ENCODE measurements around the gene PLEKHD1.
A peak's percentile ranks its signal among the peaks of the same experiment; 100 is the strongest.
"Not testable (repeated sequence)": the region's sequence is repeated elsewhere in the genome, so short reads cannot be mapped to it uniquely, and the experiment has no call there.

Gene PLEKHD1
- 0 to 1.2 (median 0.60) reads per million in 4 donors for total RNA-seq

- no peak for DNase-seq
These were observed at the start of gene PLEKHD1 for GRCh38 chr14:69484444-69485314. TSS of gene PLEKHD1 (plus strand) at chr14:69484728. CDS start at chr14:69484966, 238 bp downstream.

- no peak for DNase-seq
These were observed 44.8 kb upstream of the PLEKHD1 start for GRCh38 chr14:69439521-69440270.

- DNase-seq: peak in 1 of 5 donors; percentile 19
These were observed 42.6 kb upstream of the PLEKHD1 start for GRCh38 chr14:69441948-69442347.

GRCh38 chr14:69443296-69443805 lies 41.2 kb upstream of the PLEKHD1 start:
- no peak for DNase-seq

GRCh38 chr14:69449216-69449615 lies 35.3 kb upstream of the PLEKHD1 start:
- no peak for DNase-seq

GRCh38 chr14:69451941-69452340 lies 32.6 kb upstream of the PLEKHD1 start:
- DNase-seq: no peak

GRCh38 chr14:69458350-69458749 lies 26.2 kb upstream of the PLEKHD1 start:
- DNase-seq: no peak

- no peak for DNase-seq
These were observed 25.4 kb upstream of the PLEKHD1 start for GRCh38 chr14:69459122-69459521.

- DNase-seq: peak in 4 of 5 donors; percentile 20 to 60 (median 22)
These were observed 24.3 kb upstream of the PLEKHD1 start for GRCh38 chr14:69460093-69460701.

- no peak for DNase-seq
These were observed 20.1 kb upstream of the PLEKHD1 start for GRCh38 chr14:69464379-69464778.

GRCh38 chr14:69464829-69465228 lies 19.7 kb upstream of the PLEKHD1 start:
- no peak for DNase-seq

- DNase-seq: no peak
These were observed 15.6 kb upstream of the PLEKHD1 start for GRCh38 chr14:69468949-69469348.

- no peak for DNase-seq
These were observed 13.1 kb upstream of the PLEKHD1 start for GRCh38 chr14:69471436-69471835.

- DNase-seq: no peak
These were observed 12.6 kb upstream of the PLEKHD1 start for GRCh38 chr14:69471916-69472315.

- DNase-seq: no peak
These were observed 11.3 kb upstream of the PLEKHD1 start for GRCh38 chr14:69473260-69473659.

GRCh38 chr14:69473946-69474345 lies 10.6 kb upstream of the PLEKHD1 start:
- DNase-seq: no peak

GRCh38 chr14:69475194-69475818 lies 9.2 kb upstream of the PLEKHD1 start:
- DNase-seq: peak in 1 of 5 donors; percentile 12

- not testable (repeated sequence) for DNase-seq
These were observed 7.6 kb upstream of the PLEKHD1 start for GRCh38 chr14:69476824-69477450.

GRCh38 chr14:69478055-69478454 lies 6.5 kb upstream of the PLEKHD1 start:
- not testable (repeated sequence) for DNase-seq

GRCh38 chr14:69479696-69480095 lies 4.8 kb upstream of the PLEKHD1 start:
- no peak for DNase-seq

GRCh38 chr14:69480136-69480535 lies 4.4 kb upstream of the PLEKHD1 start:
- DNase-seq: no peak
